8988T (cell line): ENCODE data around the gene FAM161A.
A peak's percentile ranks its signal among the peaks of the same experiment; 100 is the strongest.
"Not testable (repeated sequence)": the region's sequence is repeated elsewhere in the genome, so short reads cannot be mapped to it uniquely, and the experiment has no call there.

Experiments
- DNase-seq: peaks from one replicate; pipeline ENCODE4 v3.0.0; 2011

Gene FAM161A, protein sequence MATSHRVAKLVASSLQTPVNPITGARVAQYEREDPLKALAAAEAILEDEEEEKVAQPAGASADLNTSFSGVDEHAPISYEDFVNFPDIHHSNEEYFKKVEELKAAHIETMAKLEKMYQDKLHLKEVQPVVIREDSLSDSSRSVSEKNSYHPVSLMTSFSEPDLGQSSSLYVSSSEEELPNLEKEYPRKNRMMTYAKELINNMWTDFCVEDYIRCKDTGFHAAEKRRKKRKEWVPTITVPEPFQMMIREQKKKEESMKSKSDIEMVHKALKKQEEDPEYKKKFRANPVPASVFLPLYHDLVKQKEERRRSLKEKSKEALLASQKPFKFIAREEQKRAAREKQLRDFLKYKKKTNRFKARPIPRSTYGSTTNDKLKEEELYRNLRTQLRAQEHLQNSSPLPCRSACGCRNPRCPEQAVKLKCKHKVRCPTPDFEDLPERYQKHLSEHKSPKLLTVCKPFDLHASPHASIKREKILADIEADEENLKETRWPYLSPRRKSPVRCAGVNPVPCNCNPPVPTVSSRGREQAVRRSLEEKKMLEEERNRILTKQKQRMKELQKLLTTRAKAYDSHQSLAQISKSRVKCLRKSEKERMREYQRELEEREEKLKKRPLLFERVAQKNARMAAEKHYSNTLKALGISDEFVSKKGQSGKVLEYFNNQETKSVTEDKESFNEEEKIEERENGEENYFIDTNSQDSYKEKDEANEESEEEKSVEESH

DNA sequence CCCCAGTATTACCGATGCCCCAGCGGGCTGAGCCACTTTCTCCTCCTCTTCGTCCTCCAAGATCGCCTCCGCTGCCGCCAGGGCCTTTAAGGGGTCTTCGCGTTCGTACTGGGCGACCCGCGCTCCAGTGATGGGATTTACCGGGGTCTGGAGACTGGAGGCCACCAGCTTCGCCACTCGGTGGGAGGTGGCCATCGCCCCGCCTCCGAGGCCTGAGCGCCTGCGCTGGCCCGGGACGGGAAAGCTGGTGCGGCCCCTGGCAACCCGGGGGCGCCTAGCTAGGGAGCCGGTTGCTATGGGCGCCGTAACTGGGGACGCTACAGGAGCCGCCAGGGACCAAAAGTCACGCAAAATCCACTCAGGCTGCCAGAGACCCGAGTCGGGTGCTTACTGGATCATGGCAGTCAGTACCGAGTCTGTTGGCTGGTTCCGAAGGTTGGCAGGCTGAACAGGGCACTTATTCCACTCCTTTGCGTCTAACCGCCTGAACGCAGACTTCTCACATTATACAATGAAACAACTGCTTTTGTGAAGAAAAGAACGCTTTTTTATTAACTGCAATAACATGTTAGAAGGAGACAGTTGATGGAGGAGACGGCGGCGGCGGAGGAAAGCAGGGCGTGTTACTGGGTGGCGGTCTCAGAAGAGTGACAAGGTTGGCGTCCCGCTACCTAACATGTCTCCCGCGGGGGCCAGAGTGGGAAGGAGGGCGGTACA lies at the start of gene FAM161A:
Gene FAM161A (minus strand): TSS at position 214 of the 717 bp plus-strand sequence. CDS start 19 bp downstream, at position 195.
- DNase-seq, result peak; percentile 33

DNA sequence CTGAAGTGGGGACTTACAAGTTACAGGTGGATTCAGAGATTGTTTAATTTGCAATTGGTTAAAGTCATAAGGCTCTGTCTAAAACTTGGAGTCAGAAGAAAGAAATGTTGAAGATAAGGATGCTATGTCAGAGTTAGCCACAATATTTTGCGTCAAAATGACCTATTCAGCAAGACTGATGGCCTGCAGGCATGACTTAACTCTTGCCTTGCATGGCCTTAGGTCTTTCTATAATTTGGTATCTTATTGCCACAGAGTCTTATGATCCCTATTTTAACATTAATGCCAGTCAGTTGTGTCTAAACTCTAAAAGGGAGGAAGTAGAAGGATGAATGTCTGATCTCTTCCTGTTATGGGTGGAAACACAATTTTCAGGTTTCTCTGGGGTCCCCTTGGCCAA lies 46.4 kb upstream of the FAM161A start:
- DNase-seq, result no peak

DNA sequence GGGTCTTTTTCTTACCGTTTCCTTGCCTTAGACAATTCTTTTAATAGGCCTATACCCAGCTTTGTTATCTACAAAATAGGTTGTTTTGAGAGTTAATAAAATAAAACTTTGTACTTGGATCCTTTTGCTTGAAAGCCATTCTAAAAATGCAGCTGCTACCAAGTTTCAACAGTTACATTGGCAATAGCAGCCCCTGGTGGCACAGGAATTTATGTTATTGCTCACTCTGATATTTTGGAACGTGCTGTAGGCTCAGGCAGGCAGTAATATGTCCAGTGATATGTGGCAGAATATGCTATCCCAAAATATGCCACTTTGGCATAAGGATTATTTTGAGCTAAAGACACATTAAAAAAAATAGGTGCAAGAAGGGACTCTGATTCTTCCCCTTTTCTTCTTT lies 45.0 kb upstream of the FAM161A start:
- no peak for DNase-seq

DNA sequence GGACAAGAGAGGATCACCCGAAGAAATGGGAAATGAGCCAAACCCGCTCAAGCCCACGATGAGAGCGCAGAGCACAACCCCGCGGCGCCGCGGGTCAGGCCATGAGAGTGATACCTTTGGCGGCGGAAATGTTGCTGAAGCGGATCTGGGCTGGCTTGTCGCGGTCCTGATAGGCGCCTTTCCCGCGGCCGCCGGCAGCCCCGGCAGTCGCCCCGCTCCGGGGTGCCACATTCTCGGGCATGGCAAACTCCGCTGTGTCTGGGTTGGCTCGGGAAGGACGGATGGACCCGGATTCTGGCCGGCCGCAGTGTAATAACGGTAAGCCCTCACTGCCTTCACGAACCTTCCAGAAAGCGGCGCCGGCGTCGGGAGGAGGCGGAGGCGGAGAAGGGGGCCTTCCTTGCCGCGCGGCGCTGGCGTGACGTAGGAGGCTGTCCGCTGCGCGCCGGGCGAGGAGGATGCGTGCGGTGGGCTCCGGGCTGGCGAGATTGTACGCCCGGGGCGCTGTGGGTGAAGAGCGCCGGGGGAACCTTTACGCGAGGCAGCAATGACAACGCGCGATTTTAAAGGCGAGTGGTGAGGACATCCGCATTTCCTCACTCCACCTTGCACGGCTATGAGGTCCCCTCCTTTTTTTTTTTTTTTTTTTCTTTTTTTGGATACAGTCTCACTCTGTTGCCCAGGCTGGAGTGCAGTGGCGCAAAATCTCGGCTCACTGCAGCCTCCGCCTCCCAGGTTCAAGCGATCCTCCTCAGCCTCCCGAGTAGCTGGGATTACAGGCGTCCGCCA lies 34.6 kb upstream of the FAM161A start, which contains the start of gene CCT4:
Gene CCT4 (minus strand): TSS at position 390 of the 789 bp plus-strand sequence. CDS start 149 bp downstream, at position 241.
- DNase-seq, result peak; percentile 63

DNA sequence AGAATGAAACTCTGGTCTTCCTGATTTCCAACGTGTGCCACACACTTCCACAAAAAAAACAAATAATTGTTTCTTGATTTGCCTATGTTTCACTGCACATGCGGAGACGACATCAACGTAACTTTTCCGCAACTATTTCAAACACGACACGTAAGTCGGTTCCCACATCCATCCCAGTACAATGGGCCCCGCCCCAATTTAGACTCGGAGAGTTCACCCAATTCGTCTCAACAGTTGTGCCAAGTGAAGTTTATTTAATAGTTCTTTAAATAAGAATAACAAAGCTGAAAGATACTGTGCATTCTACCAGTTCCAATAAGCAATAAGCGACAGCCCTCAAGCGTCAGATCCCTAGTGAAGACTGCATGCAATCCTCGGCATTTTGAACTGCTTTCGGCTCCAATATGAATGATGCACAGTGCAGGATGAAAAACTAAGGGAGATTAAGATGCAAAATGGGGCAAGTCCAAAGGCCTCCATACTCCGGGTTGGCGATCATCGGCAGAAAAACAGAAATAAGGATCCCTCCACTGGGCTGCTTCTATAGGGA lies 33.9 kb upstream of the FAM161A start:
- no peak for DNase-seq

DNA sequence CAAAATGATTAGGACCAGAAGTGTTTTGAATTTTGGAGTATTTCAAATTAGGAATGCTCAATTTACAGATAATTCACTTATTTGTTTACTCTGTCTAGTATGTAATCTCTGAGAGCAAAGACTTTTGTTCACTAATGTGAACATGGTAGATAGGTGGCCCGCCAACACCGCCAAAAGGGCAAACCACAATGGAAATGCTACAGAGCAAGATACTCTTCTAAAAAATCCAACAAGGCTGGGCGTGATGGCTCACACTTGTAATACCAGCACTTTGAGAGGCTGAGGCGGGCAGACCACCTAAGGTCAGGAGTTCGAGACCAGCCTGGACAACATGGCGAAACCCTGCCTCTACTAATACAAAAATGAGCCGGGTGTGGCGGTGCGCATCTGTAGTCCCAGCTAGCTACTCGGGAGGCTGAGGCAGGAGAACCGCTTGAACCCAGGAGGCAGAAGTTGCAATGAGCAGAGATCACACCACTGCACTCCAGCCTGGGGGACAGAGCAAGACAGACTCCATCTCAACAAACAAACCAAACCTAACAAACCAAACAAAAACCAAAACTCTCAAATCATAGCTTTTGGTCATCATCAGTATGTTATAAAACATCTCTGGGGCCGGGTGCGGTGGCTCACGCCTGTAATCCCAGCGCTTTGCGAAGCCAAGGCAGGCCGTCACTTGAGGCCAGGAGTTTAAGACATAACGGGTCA lies 32.2 kb upstream of the FAM161A start:
- no peak for DNase-seq

DNA sequence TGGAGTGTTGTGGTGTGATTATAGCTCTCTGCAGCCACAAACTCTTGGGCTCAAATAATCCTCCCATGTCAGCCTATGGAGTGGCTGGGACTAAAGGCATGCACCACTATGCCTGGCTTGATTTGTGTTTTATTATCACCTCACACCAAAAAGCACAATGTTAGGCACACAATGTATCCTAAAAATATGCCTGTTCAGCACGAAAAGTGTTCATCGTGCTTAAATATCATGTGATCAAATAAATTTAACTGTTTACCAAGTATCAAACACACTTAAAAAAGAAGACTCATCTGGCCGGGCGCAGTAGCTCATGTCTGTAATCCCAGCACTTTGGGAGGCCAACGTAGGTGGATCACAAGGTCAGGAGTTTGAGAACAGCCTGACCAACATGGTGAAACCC lies 29.0 kb upstream of the FAM161A start:
- no peak for DNase-seq

DNA sequence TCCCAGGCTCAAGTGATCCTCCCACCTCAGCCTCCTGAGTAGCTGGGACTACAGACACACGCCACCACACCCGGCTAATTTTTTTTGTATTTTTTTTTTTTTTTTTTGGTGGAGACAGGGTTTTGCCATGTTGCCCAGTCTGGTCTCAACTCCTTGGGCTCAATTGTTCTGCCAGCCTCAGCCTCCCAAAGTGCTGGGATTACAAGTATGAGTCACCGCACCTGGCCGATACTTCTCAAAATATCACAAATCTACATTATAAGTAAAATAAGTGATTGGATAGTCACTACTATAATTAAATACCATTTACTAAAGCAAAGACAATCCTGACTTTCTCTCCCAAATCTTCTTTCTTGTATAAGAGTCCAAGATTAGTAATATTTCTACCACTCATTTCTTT lies 25.5 kb upstream of the FAM161A start:
- DNase-seq, result not testable (repeated sequence)

DNA sequence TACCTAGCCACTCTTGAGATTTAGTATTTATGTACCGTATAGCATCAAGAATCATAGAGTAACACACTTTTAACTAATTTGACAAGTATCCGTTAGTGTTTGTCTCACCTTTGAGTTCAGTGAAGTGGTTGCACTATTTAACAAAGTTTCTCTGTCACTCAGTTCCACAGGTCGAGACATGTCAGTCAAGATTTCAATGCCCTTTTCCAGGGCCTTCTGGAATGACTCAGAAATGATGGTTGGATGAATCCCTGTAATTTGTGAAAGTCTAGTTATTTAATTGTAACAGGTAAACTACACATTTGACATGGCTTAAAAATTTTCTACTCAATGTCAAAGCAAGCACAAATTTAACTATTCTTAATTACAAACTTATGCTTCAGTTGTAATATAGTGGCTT lies 24.9 kb upstream of the FAM161A start:
- DNase-seq, result no peak

DNA sequence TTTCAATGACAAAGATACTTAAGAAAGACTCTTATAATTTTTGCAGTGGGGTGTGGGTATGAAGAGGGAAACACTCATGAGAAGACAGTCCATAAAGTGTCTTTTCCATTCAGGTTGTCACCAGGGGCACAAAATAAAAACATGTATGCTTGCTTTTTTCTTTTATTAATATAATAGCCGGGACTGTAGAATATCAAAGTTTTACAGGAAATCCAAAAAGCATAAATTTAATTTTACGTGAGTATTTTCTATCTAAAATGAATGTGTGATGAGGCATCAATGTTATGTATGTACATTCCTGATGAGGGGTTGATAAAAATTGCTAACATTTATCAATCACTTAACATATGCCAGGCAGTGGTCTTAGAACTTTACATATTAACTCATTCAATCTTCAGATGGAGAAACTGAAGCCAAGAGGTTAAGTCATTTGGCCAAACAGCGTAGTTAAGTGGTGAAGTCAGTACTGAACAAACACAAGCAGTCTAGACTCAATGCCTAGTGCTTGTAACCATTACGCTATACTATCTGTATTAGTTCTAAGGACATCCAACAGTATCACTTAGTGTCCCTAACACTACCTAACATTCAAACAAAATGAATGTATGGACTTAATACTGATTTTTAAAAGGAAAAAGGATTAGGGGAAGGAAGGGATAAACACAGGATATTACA lies 23.8 kb upstream of the FAM161A start:
- no peak for DNase-seq

DNA sequence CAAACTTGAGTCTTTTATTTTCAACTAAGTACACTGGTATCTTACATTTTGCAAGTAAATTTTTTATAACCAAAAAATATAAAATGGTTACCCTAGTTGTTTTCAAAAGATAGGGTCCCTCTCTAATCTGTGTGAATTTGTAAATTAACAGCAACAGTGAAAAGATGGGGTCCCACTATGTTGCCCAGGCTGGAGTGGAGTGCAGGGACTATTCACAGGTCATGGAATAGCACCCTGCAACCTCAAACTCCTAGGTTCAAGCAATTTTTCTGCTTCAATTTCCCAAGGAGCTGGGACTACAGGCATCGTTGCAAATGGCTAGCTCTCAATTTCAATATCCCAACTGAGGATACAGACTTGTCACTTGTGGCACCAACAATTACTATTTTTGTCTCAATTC lies 22.5 kb upstream of the FAM161A start:
- DNase-seq, result no peak

DNA sequence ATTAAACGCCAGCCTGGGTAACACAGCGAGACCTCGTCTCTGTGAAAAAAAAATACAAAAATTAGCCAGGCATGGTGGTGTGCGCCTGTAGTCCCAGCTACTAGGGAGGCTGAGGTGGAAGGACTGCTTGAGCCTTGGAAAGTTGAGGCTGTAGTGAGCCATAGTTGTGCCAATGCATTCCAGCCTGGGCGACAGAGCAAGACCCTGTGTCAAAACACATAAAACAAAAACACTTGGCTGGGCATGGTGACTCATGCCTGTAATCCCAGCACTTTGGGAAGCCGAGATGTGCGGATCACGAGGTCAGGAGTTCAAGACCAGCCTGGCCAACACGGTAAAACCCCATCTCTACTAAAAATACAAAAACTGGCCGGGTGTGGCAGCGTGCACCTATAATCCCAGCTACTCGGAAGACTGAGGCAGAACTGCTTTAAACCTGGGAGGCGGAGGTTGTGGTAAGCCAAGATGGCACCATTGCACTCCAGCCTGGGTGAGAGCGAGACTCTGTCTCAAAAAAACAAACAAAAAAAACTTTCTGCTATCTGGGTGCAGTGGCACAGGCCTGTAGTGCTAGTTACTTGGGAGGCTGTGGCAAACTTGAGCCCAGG lies 12.7 kb upstream of the FAM161A start:
- DNase-seq, result not testable (repeated sequence)

DNA sequence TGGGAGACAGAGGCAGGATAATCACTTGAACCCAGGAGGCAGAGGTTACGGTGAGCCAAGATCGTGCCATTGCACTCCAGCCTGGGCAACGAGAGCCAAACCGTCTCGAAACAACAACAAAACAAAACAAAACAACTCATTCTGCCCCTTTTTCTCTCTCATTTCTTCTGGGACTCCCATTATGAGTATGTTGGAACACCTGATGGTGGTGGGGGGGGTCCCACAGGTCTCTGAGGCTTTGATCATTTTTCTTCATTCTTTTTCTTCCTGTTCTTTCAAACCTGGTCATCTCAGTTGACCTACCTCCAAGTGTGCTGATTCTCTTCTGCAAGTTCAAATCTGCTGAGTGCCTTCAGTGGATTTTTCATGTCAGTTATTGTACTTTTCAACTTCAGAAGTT lies 8.2 kb upstream of the FAM161A start:
- no peak for DNase-seq

DNA sequence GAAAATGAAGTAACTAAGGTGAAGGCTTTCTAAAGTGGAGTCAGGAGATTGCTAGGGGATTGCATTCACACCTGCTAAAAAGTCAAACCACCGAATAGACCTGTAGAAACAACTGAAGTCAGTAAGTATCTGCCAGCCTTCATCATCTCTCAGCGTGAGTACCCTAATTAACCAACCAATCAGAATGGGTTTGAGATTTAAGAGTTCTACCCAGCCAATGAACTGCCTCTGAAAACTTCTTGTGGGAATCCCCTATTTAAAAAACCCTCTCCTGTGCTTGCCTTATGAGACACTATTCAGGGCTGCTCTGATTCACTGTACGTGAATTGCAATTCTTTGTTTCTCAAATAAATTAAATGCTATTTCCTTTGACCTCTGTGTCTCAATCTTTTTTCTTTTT lies 3.4 kb upstream of the FAM161A start:
- DNase-seq, result no peak

DNA sequence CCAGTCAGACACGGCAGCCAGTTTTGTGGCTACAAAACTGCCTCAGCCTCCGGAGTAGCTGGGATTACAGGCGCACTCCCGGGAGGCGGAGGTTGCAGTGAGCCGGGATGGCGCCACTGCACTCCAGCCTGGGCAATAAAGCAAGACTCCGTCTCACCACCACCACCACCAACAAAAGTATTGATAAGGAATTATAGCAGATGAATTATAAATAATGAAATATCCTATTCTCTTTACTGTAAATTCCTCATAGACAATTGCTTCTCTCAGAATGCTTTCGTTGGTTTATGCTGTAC lies 1.4 kb upstream of the FAM161A start:
- no peak for DNase-seq

DNA sequence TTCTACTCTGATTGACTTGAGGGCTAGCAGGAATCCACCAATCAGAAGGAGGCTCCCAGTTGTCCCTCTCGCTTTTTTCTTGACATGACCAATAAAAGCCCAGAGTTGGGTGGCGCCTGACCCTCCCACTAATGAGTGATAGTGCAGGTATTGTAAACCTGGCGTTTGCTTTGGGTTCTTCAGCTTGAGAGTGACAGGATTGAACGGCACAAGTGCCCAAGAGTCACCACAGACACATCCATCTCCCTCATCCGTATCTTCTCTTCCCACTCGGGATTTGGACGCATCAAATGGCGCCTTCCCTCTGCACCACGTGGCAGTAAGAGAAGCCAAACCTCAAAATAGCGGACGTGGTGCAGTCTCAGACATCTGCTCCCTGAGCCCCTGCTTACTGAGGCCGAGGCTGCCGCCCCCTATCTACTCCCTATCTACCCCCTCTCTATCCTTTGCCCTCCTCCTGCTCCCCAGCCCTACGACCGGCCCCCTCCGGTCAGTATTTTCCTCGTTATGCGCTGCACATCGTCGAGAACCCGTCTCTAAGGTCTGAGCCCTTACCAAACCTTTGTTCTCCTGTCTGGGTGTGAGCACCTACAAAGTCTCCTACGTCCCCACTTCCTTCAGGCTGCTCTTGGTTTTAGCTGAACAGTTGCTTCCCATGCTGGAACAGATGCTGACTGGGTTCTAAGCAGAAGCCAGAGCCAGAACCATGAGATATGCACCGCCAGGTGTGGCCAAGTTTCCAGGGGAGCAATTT lies 881 bp upstream of the FAM161A start:
- peak; percentile 41 for DNase-seq

DNA sequence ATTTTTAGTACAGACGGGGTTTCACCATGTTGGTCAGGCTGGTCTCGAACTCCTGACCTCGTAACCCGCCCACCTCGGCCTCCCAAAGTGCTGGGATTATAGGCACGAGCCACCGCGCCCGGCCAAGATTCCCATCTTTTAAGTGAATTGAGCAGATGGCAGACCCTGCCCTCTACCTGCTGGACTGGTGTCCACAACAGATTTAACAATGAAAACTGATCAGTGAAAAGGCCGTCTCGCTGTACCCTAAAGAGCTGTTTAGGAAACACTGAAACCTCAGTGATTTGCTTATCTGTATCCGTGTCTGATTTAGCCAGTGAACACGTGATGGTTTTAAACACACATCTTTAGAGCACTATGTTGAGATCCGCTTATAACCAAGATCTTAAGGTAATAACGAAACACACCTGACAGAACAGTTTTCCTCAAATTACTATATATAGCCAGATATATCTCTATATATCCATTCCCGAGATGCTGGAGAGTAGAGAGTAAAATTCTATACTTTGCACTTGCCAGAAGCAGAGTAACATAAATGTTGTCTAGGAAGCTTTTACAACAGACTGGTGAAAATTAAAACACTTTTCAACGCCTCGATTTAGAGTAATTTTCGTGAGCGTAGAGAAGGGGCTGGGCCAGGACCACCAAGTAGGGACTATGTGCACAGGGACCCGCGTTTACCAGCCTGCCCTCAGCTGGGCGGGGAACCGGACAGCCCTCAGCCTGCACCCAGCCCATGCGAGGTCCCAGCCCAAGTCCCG lies 594 bp downstream of the FAM161A start:
- peak; percentile 37 for DNase-seq

DNA sequence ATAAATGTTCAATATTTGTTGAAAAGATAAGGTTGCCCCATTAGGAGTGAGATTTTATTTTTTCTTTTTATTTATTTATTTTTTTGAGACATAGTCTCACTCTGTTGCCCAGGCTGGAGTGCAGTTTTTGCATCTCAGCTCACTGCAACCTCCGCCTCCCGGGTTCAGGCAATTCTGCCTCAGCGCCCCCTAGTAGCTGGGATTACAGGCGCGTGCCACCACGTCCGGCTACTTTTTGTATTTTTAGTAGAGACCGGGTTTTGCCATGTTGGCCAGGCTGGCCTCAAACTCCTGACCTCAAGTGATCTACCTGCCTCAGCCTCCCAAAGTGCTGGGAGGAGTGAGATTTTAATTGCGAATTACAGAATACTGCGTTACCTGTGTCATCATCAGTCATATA lies 2.6 kb downstream of the FAM161A start:
- DNase-seq, result not testable (repeated sequence)

DNA sequence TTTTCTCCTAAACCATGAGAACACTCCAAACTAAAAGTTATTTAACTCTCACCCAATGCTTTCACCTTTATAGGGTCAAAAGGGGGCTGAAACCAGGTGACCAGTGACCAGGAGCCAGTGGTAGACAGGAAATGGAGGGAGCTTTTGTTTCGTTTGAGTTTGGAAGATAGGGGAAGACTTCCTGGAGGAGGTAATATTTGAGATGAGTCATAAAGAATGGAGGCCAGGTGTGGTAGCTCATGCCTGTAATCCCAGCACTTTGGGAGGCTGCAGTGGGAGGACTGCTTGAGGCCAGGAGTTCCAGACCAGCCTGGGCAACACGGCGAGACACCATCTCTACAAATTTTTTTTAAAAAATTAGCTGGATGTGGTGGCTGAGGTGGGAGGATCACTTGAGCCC lies 8.5 kb downstream of the FAM161A start:
- no peak for DNase-seq
